KG1 (cell line): ENCODE results near the gene AUNIP.
A peak's percentile ranks its signal among the peaks of the same experiment; 100 is the strongest.
"Not testable (repeated sequence)": the region's sequence is repeated elsewhere in the genome, so short reads cannot be mapped to it uniquely, and the experiment has no call there.

Source experiments
- DNase-seq: peaks from one replicate; lab custom pipeline; 2025; lab: John Stamatoyannopoulos, UW

The AUNIP gene

GRCh38 chr1:25864434-25864833 lies 5.2 kb upstream of the AUNIP start:
- DNase-seq: no peak

- DNase-seq: no peak
Observed at GRCh38 chr1:25863486-25864262, 4.4 kb upstream of the AUNIP start.

- DNase-seq: no peak
Observed at GRCh38 chr1:25862785-25863485, 3.7 kb upstream of the AUNIP start.

GRCh38 chr1:25861316-25862286 lies 2.3 kb upstream of the AUNIP start:
- peak; percentile 73 for DNase-seq

GRCh38 chr1:25858494-25858893 lies 763 bp downstream of the AUNIP start:
- DNase-seq: no peak

GRCh38 chr1:25856856-25857255 lies 2.4 kb downstream of the AUNIP start:
- DNase-seq: no peak

- no peak for DNase-seq
Observed at GRCh38 chr1:25854554-25854953, 4.7 kb downstream of the AUNIP start.

GRCh38 chr1:25848531-25848930 lies 10.7 kb downstream of the AUNIP start:
- no peak for DNase-seq

- DNase-seq: no peak
Observed at GRCh38 chr1:25847929-25848328, 11.3 kb downstream of the AUNIP start.

- no peak for DNase-seq
Observed at GRCh38 chr1:25845664-25846063, 13.6 kb downstream of the AUNIP start.

- no peak for DNase-seq
Observed at GRCh38 chr1:25844536-25845337, 14.5 kb downstream of the AUNIP start.

- DNase-seq: no peak
Observed at GRCh38 chr1:25843483-25843882, 15.8 kb downstream of the AUNIP start.

- DNase-seq: not testable (repeated sequence)
Observed at GRCh38 chr1:25839808-25840207, 19.4 kb downstream of the AUNIP start.

GRCh38 chr1:25837262-25837875 lies 21.9 kb downstream of the AUNIP start:
- no peak for DNase-seq

GRCh38 chr1:25836695-25837094 lies 22.6 kb downstream of the AUNIP start:
- no peak for DNase-seq

- no peak for DNase-seq
Observed at GRCh38 chr1:25834894-25835293, 24.4 kb downstream of the AUNIP start.

GRCh38 chr1:25833158-25833557 lies 26.1 kb downstream of the AUNIP start:
- DNase-seq: no peak

- no peak for DNase-seq
Observed at GRCh38 chr1:25832336-25833037, 26.8 kb downstream of the AUNIP start.

- DNase-seq: no peak
Observed at GRCh38 chr1:25831569-25832196, 27.6 kb downstream of the AUNIP start.

GRCh38 chr1:25829046-25829445 lies 30.2 kb downstream of the AUNIP start:
- no peak for DNase-seq
